ENCODE results near the gene RAB17.
"Not testable (repeated sequence)": the region's sequence is repeated elsewhere in the genome, so short reads cannot be mapped to it uniquely, and the experiment has no call there.

Gene RAB17

GRCh38 chr2:237600205-237600846, 9.8 kb upstream of the RAB17 start:
- in situ Hi-C loops (cut with MboI; ENCODE audit: low sequenced_read_pairs): no loop called here

DNA sequence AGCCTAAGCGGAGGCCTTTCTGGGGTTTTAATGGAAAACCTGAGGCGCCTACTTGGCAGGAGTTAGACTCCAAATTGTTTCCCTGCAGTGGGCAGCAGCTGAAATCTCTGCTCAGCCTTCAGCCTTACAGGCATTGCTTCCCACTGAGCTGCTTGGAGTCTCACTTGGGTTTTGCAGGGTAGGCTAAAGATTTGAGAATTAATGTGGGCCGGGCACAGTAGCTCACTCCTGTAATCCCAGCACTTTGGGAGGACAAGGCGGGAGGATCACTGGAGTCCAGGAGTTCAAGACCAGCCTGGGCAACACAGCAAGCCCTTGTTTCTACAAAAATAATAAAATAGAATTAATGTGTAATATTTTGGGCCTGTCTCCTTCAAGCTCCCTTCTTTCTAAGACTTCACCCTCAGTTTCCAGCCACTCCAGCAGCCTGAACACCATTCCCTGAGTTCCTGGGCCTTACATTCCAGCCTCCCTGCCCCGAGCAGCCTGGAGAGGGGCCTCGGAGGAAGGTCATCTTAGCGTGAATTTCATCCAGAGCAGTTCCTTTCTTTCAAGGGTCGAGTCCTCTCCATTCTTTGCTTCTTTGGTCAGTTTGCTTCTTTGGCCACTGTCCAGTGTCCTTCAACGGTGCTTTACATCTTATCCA, 9.1 kb upstream of the RAB17 start:
- in situ Hi-C loops (cut with MboI; ENCODE audit: low sequenced_read_pairs): no loop called here

DNA sequence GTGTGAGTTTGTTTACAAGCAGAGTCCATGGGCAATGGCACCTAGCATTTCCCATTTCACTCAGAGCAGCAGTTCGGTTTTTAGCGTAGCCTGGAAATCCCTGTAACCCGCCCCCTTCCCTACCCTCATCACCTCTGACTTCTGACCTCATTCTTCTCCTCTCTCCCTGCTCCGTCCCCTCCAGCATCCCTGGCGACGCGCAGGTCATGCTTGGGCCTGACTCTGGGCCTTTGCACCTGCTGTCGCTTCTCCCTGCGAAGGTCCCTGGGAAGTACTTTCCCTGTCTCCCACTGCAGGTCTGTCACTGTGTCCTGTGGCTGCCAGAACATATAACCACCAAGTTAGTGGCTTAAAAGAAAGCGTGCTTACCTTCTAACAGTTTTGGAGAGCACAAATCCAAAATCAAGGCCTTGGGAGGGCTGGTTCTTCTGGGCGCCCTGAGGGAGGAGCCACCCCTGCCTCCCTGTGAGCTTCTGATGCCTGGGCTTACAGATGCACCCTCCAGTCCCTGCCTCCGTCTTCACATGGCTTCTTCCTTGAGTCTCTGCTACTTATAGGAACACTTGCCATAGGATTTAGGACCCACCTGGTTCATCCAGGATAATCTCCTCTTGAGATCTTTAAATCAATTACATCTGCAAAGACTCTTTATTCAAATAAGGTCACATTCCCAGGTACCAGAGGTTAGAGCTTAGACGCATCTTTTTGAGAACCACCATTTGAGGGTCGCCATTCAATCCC, 8.1 kb upstream of the RAB17 start:
- in situ Hi-C loops (cut with MboI; ENCODE audit: low sequenced_read_pairs): no loop called here

DNA sequence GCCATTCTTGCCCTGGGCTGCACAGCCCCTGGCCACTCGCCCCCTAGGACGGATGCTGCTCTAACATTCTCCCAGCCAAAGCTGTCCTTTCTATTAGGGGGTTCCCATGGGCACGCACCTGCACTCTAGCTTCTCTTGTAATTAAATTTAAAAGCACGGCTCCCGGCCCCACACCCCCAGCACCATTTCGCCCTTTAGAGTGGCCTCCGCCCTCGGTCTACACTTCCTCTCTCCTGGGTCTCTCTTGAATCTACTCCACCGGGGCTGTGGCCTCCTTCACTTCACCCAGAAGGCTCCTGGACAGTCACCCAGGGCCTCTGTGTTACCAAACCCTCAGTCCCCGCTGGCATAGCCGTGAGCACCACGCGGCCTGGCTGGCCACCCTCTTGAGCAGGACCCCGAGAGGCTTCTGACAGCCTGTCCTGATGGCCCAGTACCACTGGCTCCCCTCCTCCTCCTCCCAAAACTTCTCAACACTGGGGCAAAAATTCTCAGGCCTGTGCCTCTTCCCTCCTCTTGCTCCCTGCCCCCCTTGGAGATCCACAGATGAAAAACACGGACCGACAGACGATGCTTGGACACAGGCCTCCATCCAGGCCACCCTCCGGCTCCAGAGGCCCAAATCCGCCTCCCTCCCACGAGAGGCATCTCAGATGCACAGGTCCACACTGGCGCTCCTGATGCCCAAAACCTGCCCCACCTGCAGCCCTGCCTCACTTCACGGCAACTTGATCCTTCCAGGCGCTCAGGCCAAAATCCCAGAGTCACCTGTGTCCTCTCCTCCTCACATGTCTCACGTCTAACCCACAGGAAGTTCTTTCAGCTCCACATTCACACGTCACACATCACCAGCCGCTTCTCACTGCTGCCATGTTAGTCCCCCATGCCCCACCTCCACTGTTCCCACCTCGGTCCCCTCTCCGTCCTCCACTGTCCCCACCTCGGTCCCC, 6.9 kb upstream of the RAB17 start:
- in situ Hi-C loops (cut with MboI; ENCODE audit: low sequenced_read_pairs): no loop called here

DNA sequence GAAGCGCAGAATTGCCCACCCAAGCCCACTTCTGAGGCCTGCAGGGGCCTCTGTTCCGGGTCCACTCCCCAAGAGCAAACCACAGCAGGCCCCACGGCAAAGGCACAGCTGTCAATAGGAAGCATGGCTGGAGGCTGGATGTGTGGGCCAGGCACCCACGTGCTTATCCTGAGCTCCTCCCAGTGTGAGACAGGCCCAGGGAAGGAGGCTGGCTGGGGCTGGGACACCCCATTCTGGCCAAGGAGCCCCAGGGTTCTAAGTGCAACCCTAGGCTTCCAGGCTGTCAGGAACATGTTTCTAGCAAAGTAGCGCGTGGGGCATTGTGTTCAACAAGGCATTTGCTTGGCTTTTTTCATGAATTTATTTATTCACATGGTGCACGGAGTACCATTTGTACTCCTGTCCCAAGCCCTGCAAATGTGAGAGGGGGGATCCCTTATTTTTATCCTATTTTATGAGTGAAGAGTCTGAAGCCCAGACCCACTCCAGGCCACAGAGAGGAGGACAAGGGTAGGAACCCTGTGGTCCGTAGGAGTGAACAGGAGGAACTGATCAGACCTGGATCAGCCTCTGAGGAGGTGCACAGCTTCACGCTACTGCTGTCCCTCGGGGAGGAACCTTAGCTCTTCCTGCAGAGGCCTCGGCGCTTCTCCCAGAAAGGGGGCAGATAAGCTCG, 6.1 kb upstream of the RAB17 start:
- in situ Hi-C loops (cut with MboI; ENCODE audit: low sequenced_read_pairs): no loop called here

GRCh38 chr2:237595829-237596519, 5.4 kb upstream of the RAB17 start:
- in situ Hi-C loops (cut with MboI; ENCODE audit: low sequenced_read_pairs): not testable (repeated sequence)

GRCh38 chr2:237594514-237594871, 4.0 kb upstream of the RAB17 start:
- in situ Hi-C loops (cut with MboI; ENCODE audit: low sequenced_read_pairs): no loop called here

GRCh38 chr2:237593596-237594320, 3.2 kb upstream of the RAB17 start:
- in situ Hi-C loops (cut with MboI; ENCODE audit: low sequenced_read_pairs): no loop called here

DNA sequence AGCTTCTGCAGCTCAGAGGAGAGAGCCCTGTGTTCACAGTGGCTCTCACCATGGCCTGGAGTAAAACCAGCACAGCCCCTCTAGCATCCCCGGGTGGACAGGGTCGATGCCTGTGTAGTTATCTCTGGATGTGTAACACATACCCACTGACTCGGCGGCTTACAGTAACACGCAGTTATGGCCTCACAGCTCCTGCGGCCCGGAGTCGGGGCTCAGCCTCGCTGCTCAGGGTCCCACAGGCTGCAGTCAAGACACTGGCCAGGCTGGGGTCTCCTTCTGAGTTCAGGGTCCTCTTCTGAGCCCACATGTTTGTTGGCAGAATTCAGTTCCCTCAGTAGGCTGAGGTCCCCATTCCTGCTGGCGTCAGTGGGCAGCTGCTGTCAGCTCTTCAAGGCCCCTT, 2.5 kb upstream of the RAB17 start:
- in situ Hi-C loops (cut with MboI; ENCODE audit: low sequenced_read_pairs): no loop called here

DNA sequence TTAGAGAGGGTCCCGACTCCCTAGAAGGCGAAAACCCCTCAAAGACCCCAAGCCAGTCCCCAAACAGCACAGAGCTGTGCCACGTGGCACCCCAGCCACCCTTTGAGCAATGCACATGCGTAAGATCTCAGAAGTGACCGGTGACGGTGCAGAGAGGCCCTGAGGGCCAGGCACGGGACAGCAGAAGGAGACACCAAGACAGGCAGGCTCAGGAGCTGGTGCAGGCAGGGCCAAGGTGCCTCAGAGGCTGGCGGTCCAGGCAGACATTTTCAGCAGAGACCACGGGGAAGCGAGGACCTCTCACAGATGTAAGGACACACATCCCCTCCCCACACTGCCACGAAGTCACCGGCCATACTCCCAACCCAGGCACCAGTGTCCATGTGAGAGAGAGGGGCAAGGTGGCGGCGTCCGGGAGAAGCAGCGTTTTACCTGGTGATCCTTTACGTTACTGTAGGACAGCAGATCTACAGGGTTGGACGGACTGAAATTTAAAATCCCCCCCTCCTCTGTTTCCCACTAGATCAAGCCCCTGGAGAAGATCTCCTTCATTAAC, 2.0 kb upstream of the RAB17 start:
- in situ Hi-C loops (cut with MboI; ENCODE audit: low sequenced_read_pairs): no loop called here

DNA sequence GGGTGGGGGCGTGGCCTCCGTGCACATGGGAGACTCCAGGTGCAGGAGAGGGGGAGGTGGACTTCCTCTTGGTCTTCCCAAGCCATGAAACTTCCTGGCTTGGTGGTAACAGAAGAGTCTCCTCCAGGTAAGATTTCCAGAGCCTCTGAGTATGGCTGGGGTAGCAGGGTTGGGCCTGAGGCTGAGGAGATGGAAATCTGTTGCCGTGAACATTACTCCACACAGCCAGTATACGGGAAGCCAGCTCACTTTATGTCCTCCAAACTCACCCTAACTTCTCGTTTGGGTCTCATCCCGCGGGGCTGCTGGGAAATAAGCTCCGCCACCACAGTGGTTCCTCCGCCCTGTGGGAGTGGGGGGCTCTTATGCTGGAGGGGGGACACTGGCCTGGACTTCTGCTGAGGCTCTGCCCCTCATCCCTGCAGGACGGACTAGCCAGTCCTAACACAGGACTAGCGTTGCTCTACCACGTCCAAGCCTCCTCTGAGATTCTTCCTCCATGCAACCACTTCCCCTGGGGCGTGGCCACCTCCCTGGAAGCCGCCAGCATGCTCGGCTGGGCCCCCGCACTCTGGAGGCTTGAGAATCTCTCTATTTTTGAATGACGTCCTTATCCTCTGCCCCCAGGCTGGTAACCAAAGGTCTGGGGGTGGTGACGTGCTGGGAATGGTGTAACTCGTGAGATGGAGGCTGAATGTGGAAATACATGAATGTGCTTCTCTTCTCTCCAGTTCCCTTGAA, 777 bp upstream of the RAB17 start:
- in situ Hi-C loops (cut with MboI; ENCODE audit: low sequenced_read_pairs): no loop called here

DNA sequence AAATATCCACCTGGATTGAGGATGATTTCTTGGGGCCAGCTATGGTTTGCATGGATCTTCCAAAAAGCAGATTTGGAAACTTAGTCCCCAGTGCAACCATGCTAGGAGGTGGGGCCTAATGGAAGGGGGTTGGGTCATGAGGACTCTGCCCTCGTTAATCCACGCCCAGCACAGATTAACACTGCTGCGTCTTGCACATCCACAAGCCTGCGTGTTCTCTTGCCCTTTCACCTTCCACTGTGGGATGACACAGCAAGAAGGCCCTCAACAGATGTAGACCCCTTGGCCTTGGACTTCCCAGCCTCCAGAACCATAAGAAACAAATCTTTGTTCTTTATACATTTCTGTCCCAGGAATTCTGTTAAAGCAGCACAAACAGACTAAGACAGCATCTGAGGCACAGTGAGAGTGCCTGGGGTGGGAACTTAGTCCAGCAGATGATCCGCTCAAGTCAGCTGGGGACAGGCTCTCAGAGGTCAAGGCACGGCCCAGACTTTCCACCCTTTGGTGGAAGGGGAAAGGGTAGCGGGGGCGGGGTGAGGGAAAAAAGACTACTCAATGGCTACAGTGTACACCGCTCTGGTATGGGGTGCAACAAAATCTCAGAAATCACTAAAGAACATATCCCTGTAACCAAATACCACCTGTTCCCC, 2.4 kb downstream of the RAB17 start:
- in situ Hi-C loops (cut with MboI; ENCODE audit: low sequenced_read_pairs): no loop called here

- in situ Hi-C loops (cut with MboI; ENCODE audit: low sequenced_read_pairs): no loop called here
Measured at GRCh38 chr2:237585590-237586221, 4.8 kb downstream of the RAB17 start.

DNA sequence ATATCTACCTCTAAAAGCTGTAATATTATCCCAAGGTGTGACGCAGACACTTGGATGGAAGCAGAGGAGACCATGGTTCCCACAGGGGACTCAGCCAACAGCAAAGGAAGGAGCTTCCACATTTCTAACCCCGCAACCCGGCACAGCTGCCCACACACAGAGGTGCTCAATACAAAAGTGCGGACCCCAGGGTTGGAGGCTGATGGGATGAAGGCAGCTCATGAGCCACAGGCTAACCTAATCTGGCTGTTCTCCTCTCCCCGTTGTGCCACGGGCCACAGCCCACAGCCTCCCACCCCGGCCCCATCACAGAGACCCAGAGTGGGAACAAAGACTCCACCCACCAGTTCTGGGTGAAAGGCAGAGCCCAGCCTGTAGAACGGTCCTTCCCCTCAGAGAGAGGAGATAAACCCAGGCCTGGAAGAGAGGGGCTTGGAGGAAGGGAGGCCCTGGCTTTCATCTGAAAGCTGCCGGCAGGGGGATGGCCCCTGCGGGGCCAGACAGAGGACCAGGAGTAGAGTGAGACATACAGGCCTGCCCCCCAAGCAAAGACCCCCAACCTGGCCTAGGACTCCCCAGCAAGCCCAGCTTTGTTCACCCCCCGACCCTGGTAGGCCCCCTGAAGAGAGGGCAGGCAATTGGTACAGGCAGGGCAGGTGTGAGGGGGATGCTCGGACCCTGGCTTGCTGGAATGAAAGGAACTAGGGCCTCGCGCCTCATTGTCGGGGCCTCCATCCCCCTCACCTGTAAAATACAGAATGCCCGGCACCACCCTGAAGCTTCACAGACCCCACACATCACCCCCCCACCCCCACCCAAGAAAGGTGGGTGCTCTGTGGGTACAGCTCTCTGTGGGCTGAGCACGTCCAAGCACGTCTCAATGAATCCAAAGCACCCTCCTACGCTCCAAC, 6.9 kb downstream of the RAB17 start:
- in situ Hi-C loops (cut with MboI; ENCODE audit: low sequenced_read_pairs): no loop called here

DNA sequence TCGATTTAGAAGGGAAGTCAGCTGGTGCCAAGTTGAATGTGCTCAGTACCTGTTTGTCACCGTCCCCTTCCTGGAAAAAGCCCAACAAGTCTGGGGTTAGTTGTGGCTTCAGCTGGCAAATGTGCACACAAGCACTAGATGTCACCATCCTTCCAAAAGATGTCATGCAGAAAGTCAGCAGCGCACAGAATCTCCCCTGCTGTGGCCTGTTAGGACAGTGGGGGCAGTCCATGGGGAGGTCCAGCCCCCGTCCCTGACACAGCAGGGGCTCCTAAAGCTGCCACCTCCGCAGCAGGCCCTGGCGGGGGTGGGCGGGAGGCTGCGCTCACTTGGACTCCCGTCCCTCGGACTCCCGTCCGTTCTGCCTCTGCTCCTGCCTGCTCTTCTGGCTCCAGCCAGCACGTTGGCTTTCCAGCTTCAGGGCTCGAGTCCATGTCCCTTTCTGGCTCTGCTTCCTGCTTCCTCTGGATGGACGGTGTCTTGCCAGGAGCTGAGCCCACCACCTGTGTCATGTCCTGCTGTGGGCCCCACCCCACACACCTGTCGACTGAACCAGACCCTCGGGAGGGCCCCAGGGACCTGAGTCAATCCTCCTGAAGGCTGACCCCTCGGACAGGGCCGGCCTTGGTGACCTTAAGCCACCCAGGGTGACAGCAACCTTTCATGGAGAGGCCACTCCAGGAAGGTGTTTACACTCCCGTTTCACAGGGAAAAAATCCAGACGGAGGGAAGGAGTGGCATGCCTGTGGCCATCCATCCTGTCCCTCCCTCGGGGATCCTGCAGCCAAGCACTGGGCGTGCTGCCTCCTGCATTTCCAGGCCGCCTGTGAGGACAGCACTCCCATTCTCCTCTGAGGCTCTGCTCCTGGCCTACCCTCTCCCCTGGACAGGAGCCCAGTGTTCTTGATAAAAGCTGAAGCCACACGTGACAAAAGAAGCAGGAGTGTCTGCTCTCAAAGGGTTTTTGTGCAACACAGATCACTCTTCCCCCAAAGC, 8.5 kb downstream of the RAB17 start:
- in situ Hi-C loops (cut with MboI; ENCODE audit: low sequenced_read_pairs): no loop called here
